HG03460 (cell line): ENCODE data around the gene CALD1.

Source experiments
- ATAC-seq: cut with Tn5 transposase; IDR thresholded peaks from one replicate; pipeline ENCODE4 v1.9.1; 2021; ENCODE audit not compliant: unreplicated experiment

Gene CALD1

GRCh38 chr7:134920026-134920753, 140.8 kb downstream of the CALD1 start:
- ATAC-seq, result no peak

GRCh38 chr7:134922720-134923704, 143.6 kb downstream of the CALD1 start:
- no peak for ATAC-seq

GRCh38 chr7:134925766-134926165, 146.3 kb downstream of the CALD1 start:
- ATAC-seq, result no peak

GRCh38 chr7:134926396-134926795, 147.0 kb downstream of the CALD1 start:
- no peak for ATAC-seq

- no peak for ATAC-seq
Observed at GRCh38 chr7:134927076-134927475, 147.6 kb downstream of the CALD1 start.

- no peak for ATAC-seq
Observed at GRCh38 chr7:134927723-134928122, 148.3 kb downstream of the CALD1 start.

DNA sequence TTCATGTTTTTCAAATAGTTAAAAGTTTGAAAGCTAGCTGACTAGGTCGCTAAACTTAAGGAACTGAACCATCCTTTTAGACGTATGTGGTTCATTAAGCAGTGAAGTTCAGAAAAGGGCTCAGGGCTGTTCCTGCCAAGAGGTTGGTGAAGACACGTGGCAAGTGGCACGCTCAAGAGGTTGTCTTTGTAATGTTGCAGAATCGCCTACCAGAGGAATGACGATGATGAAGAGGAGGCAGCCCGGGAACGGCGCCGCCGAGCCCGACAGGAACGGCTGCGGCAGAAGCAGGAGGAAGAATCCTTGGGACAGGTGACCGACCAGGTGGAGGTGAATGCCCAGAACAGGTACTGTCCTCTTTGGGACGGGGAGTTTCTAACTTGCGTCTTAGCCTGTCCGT, 149.1 kb downstream of the CALD1 start:
- no peak for ATAC-seq

- no peak for ATAC-seq
Observed at GRCh38 chr7:134931487-134931886, 152.1 kb downstream of the CALD1 start.

DNA sequence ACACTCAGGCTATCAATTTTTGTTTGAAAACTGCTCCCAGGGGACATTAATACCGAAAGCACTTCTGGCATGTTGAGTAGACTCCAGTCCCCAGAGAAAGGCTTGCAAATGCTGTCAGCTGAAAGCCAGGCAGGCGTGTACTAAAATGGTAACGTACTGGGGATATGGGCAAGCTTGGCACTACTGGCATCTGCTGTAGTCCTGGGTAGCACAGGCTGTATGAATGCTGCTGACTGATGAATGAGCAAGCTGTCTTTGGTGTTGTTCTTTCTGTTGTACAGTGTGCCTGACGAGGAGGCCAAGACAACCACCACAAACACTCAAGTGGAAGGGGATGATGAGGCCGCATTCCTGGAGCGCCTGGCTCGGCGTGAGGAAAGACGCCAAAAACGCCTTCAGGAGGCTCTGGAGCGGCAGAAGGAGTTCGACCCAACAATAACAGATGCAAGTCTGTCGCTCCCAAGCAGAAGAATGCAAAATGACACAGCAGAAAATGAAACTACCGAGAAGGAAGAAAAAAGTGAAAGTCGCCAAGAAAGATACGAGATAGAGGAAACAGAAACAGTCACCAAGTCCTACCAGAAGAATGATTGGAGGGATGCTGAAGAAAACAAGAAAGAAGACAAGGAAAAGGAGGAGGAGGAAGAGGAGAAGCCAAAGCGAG, 153.4 kb downstream of the CALD1 start:
- ATAC-seq, result peak; percentile 78

DNA sequence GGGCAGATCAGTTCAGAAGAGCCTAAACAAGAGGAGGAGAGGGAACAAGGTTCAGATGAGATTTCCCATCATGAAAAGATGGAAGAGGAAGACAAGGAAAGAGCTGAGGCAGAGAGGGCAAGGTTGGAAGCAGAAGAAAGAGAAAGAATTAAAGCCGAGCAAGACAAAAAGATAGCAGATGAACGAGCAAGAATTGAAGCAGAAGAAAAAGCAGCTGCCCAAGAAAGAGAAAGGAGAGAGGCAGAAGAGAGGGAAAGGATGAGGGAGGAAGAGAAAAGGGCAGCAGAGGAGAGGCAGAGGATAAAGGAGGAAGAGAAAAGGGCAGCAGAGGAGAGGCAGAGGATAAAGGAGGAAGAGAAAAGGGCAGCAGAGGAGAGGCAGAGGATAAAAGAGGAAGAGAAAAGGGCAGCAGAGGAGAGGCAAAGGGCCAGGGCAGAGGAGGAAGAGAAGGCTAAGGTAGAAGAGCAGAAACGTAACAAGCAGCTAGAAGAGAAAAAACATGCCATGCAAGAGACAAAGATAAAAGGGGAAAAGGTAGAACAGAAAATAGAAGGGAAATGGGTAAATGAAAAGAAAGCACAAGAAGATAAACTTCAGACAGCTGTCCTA, 154.1 kb downstream of the CALD1 start:
- no peak for ATAC-seq

- no peak for ATAC-seq
Observed at GRCh38 chr7:134935701-134936100, 156.3 kb downstream of the CALD1 start.

- ATAC-seq, result no peak
Observed at GRCh38 chr7:134936893-134937510, 157.6 kb downstream of the CALD1 start.

DNA sequence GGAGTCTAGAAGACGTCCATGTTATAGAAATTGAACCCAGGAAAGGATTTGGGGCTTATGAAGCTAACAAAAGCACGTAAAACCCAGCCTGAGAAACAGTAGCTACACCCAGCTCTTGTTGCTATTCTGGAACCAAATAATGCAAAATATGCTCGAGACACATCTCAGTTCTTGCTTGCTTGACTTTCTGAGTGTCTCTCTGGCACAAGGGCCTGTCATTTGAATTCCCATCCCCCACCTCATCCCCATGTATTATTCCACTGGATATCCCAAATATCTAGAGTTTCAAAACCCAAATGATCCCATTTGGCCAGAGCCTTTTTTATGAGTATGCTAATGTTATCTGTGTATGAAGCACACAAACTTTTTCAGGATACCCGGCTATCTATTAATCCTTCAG, 158.7 kb downstream of the CALD1 start:
- no peak for ATAC-seq

DNA sequence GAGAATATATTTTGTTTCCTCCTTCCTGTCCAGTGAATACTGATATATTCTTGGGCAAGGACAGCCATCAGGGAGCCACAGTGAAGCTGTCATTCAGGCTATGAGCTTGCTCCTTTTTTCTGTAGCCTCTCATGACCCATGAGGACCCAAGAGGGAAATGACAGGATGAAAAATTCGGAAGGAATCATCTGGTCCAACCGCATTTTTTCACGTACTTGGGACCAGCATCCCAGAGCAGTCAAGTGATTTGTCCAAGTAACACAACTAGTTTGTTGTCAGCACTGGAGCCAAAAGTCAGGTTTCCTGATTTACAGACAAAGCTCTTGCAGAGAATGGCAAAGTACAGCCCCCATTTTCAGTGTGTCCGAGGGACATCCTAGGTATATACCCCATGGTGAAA, 159.7 kb downstream of the CALD1 start:
- ATAC-seq, result no peak

DNA sequence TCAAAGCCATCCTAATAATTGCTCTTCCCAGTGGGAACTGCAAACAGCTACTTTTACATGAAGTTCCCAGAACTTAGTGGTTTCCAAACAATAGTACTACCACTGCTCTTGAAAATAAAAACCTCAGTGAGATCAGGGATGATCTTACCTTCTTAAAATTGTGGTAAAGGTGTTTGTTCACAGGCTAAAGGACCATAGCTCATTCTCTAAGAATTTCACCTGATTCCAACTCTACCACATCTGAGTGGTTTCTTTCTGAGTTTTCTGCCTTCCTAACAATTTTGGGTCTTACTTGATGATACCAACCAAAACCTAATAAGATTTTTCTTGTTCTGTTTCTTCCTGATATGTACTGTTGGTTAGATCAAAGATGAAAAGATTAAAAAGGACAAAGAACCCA, 161.3 kb downstream of the CALD1 start:
- no peak for ATAC-seq

DNA sequence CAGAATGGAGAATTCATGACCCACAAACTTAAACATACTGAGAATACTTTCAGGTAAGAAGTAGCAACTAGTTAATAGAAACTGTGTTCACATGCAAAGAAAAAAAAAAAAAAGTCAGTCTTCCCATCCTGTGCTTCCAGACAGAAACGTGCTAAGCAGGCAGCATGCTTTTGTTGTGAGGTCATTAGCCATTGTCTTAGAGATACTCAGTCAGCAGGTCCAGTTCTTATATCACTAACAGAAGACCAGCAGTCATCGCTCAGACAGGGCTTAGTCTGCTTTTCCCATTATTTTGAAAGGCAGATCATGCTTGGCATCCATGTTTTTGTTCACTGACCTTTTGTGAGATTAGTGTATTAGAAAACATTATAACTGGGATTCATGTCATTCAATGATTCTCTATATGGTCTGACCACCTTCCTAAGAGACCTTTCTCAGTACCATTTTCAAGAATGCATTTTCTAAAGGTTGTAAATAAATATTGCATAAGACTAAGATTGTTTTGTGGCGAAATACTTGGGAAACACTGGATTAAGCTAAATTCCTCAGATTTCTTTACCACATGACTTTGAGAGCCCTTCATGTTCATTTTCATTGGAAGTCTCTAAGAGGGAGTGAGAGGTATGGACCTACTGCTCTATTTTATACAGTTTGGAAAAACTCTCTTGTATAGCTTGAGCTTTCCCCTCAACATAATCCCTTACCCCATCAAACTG, 161.9 kb downstream of the CALD1 start:
- no peak for ATAC-seq

GRCh38 chr7:134941952-134942351, 162.5 kb downstream of the CALD1 start:
- no peak for ATAC-seq

DNA sequence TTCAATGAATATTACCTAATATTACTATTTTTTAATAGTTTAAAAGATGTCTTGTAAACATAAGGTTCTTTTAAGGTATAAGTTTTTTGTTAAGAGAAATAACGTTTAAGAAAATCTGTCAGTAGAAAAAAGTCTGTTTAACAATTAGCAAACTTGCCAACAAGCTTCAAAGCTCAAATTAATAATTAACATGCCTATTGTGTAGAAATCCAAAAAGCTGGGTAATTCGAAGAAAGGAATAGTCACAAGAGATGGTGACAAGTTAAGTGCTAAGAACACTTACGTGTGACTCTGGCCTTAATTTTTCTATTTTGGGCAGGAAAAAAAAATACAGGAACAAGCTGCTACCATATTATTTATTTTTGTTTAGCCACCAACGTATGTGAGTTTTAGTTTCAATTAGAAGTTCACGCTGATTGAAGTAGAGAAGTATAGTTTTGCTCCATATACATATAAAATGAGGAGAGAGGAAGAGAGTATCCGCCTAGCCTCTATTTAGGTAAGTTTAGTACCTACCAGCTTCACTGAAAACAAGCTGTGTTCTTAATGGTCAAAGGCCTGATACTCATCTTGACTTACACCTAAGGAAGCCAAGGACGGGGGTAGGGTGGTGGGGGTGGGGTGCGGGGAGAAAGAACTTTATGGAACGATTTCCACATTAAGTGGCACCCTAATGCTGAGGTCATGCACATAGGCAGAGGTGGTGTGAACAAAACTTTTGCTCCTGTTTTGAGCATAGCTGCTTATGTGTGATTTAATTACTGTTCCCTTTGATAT, 163.4 kb downstream of the CALD1 start:
- ATAC-seq, result no peak

DNA sequence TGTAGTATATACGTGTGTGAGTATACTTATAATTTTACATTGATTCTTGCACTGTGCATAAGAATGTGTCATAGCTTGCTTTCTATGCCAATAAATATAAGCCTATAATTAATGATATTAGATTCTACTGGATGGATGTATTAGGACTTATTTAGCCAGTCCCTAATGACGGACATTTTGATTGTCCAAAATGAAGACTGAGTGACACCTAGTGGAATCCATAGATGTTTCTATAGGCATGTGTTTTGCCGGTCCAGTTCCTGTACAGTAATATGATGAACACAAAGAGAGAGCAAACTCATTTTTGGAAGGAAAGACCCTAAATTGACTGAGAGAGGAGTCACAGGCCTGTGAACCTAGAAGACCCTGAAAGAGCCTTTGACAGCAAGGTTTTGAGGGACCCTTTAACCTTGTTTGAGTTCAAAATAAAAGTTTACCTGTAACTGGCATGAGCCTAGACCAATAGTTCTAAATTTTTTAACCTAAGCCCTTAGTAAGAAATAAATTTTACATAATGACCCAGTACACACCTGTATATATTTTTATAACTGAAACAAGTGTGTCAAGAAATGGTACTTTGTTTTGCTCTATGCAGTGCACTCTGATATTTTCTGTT, 164.5 kb downstream of the CALD1 start:
- ATAC-seq, result peak; percentile 81
